IMR-90 (cell line): Measurements from ENCODE around the gene TAGLN3. TPM values are rescaled to one million over a fixed set of nuclear protein-coding genes. Genes with fewer than 3 reads are reported as not detected.

ENCODE experiments used
- ATAC-seq: fragments of 200-7000 bp; cut with Tn5 transposase; 2 replicates; pipeline ENCODE4 v1.9.1; 2020; ENCODE audit warnings: low read depth, mild to moderate bottlenecking, moderate library complexity
- BruUV-seq: library from RNA; stranded (reverse); fragments of 400-500 nt; replicated peaks from 2 replicates; lab custom pipeline; 2021; lab: Mats Ljungman, UMichigan
- CTCF ChIA-PET: fragments of 300-600 bp; formaldehyde crosslinking; extraction: SDS; loops from one replicate; lab custom pipeline; 2021; ENCODE audit warnings: antibody characterized with exemption; lab: Yijun Ruan, JAX
- POLR2A ChIA-PET: fragments of 300-600 bp; sonication (Branson Sonifier 250); formaldehyde crosslinking; loops from one replicate; lab custom pipeline; 2022; ENCODE audit warnings: antibody characterized with exemption; ENCODE audit not compliant: unreplicated experiment; lab: Charles Lee
- DNase-seq: peaks from one replicate; pipeline ENCODE4 v3.0.0; 2013
- H2AFZ ChIP-seq: replicated peaks from 2 replicates; pipeline ENCODE3; 2013; ENCODE audit warnings: low read length, mild to moderate bottlenecking; ENCODE audit not compliant: poor library complexity
- H2AK5ac ChIP-seq: 2 replicates; pipeline ENCODE4 v1.6.1; 2013; ENCODE audit warnings: low read depth, low read length, inconsistent platforms
- H2AK9ac ChIP-seq: replicated peaks from 2 replicates; pipeline ENCODE3; 2013; ENCODE audit warnings: mild to moderate bottlenecking, low read depth, low read length, moderate library complexity; ENCODE audit not compliant: poor library complexity
- H2BK120ac ChIP-seq: 2 replicates; pipeline ENCODE4 v1.6.1; 2013; ENCODE audit warnings: low read depth, low read length, inconsistent platforms
- H2BK15ac ChIP-seq: 3 replicates; pipeline ENCODE4 v1.6.1; 2013; ENCODE audit warnings: low read depth, low read length, inconsistent platforms
- H2BK20ac ChIP-seq: 2 replicates; pipeline ENCODE4 v1.6.1; 2013; ENCODE audit warnings: low read depth, mild to moderate bottlenecking, inconsistent platforms, low read length, moderate library complexity
- H2BK5ac ChIP-seq: 2 replicates; pipeline ENCODE4 v1.6.1; 2013; ENCODE audit warnings: mild to moderate bottlenecking, low read depth, low read length, inconsistent platforms; ENCODE audit not compliant: poor library complexity, severe bottlenecking
- H3K14ac ChIP-seq: replicated peaks from 2 replicates; pipeline ENCODE4 v1.6.1; 2013; ENCODE audit warnings: low read depth, low read length, inconsistent platforms
- H3K18ac ChIP-seq: 2 replicates; pipeline ENCODE4 v1.6.1; 2013; ENCODE audit warnings: low read depth, low read length, control low read depth
- H3K23ac ChIP-seq: 2 replicates; pipeline ENCODE4 v1.6.1; 2013; ENCODE audit warnings: low read depth, low read length, inconsistent platforms
- H3K27ac ChIP-seq: 2 replicates; pipeline ENCODE4 v1.5.1; 2013; ENCODE audit warnings: mild to moderate bottlenecking, control low read depth, low read length; ENCODE audit not compliant: insufficient read depth
- H3K27me3 ChIP-seq: 2 replicates; pipeline ENCODE4 v1.6.1; 2013; ENCODE audit warnings: low read length; ENCODE audit not compliant: control insufficient read depth, insufficient read depth
- H3K36me3 ChIP-seq: 2 replicates; pipeline ENCODE4 v1.6.1; 2013; ENCODE audit warnings: low read length, mixed read lengths; ENCODE audit not compliant: control insufficient read depth, insufficient read depth
- H3K4ac ChIP-seq: 2 replicates; pipeline ENCODE4 v1.6.1; 2013; ENCODE audit warnings: low read depth, low read length, inconsistent platforms
- H3K4me1 ChIP-seq: 2 replicates; pipeline ENCODE4 v1.6.1; 2013; ENCODE audit warnings: low read length, mixed read lengths; ENCODE audit not compliant: control insufficient read depth, insufficient read depth
- H3K4me2 ChIP-seq: 2 replicates; pipeline ENCODE4 v1.6.1; 2013; ENCODE audit warnings: low read depth, mild to moderate bottlenecking, control low read depth, low read length, moderate library complexity
- H3K4me3 ChIP-seq: 2 replicates; pipeline ENCODE4 v1.5.1; 2013; ENCODE audit warnings: low read depth, mild to moderate bottlenecking, control low read depth, low read length, moderate library complexity; ENCODE audit not compliant: insufficient read depth
- H3K56ac ChIP-seq: 2 replicates; pipeline ENCODE4 v1.6.1; 2013; ENCODE audit warnings: low read length, inconsistent platforms; ENCODE audit not compliant: insufficient read depth; ENCODE audit errors: extremely low read depth
- H3K79me1 ChIP-seq, 2 experiments: 2 replicates each; pipeline ENCODE4 v1.6.1; 2013; ENCODE audit warnings: low read length in 2 of 2, inconsistent platforms in 1 of 2, low read depth in 1 of 2
- H3K9ac ChIP-seq: 2 replicates; pipeline ENCODE4 v1.6.1; 2013; ENCODE audit warnings: low read depth, low read length, control low read depth
- H3K9me1 ChIP-seq: 2 replicates; pipeline ENCODE4 v1.6.1; 2013; ENCODE audit warnings: low read length, inconsistent platforms; ENCODE audit not compliant: insufficient read depth
- H3K9me3 ChIP-seq: 2 replicates; pipeline ENCODE4 v1.6.1; 2013; ENCODE audit warnings: low read length; ENCODE audit not compliant: control insufficient read depth, insufficient read depth
- H4K20me1 ChIP-seq: 2 replicates; pipeline ENCODE4 v1.6.1; 2013; ENCODE audit warnings: low read length, inconsistent platforms; ENCODE audit not compliant: insufficient read depth
- H4K5ac ChIP-seq: 2 replicates; pipeline ENCODE4 v1.6.1; 2013; ENCODE audit warnings: mild to moderate bottlenecking, low read depth, low read length, control low read depth
- H4K8ac ChIP-seq, 2 experiments: 2 replicates each; pipeline ENCODE4 v1.6.1; 2013; ENCODE audit warnings: low read depth in 2 of 2, low read length in 2 of 2, control low read depth in 1 of 2, inconsistent platforms in 1 of 2
- H4K91ac ChIP-seq: 2 replicates; pipeline ENCODE4 v1.6.1; 2013; ENCODE audit warnings: low read depth, low read length, inconsistent platforms; ENCODE audit not compliant: insufficient read depth
- BHLHE40 ChIP-seq: fragments of 150-350 bp; IDR thresholded peaks from 2 replicates; pipeline ENCODE4 v1.6.1; 2016; ENCODE audit warnings: mild to moderate bottlenecking, low read depth, low read length
- CEBPB ChIP-seq: IDR thresholded peaks from 2 replicates; pipeline ENCODE4 v1.6.1; 2012; ENCODE audit warnings: low read depth, low read length, improper control_type of control experiment
- CHD1 ChIP-seq: IDR thresholded peaks from 2 replicates; pipeline ENCODE4 v1.6.1; 2012; ENCODE audit warnings: low read depth, low read length, improper control_type of control experiment
- CTCF ChIP-seq: conservative IDR thresholded peaks from 2 replicates; pipeline ENCODE4 v1.5.1; 2012; ENCODE audit warnings: mild to moderate bottlenecking, low read depth, low read length, improper control_type of control experiment
- ELK1 ChIP-seq: fragments of 150-350 bp; IDR thresholded peaks from 2 replicates; pipeline ENCODE4 v1.6.1; 2016; ENCODE audit warnings: low read depth, mild to moderate bottlenecking, low read length, moderate library complexity, borderline replicate concordance
- FOS ChIP-seq: fragments of 150-350 bp; IDR thresholded peaks from 2 replicates; pipeline ENCODE4 v1.6.1; 2016; ENCODE audit warnings: low read depth, low read length
- MAFK ChIP-seq: IDR thresholded peaks from 2 replicates; pipeline ENCODE4 v1.6.1; 2012; ENCODE audit warnings: low read depth, low read length, improper control_type of control experiment
- MAZ ChIP-seq: IDR thresholded peaks from 2 replicates; pipeline ENCODE4 v1.6.1; 2012; ENCODE audit warnings: low read depth, mild to moderate bottlenecking, low read length, improper control_type of control experiment, moderate library complexity, borderline replicate concordance
- MXI1 ChIP-seq: IDR thresholded peaks from 2 replicates; pipeline ENCODE4 v1.6.1; 2012; ENCODE audit warnings: low read depth, mild to moderate bottlenecking, low read length, moderate library complexity, borderline replicate concordance
- NFE2L2 ChIP-seq: fragments of 150-350 bp; IDR thresholded peaks from 2 replicates; pipeline ENCODE4 v1.6.1; 2016; ENCODE audit warnings: low read depth, mild to moderate bottlenecking, low read length
- POLR2A ChIP-seq: IDR thresholded peaks from 2 replicates; pipeline ENCODE4 v1.6.1; 2012; ENCODE audit warnings: mild to moderate bottlenecking, low read depth, low read length
- RAD21 ChIP-seq: IDR thresholded peaks from 2 replicates; pipeline ENCODE4 v1.6.1; 2012; ENCODE audit warnings: low read length, improper control_type of control experiment
- RCOR1 ChIP-seq: IDR thresholded peaks from 2 replicates; pipeline ENCODE4 v1.6.1; 2012; ENCODE audit warnings: mild to moderate bottlenecking, low read length, improper control_type of control experiment; ENCODE audit not compliant: insufficient replicate concordance
- RFX5 ChIP-seq: IDR thresholded peaks from 2 replicates; pipeline ENCODE4 v1.8.0; 2012; ENCODE audit warnings: low read depth, mild to moderate bottlenecking, low read length, moderate library complexity
- SMC3 ChIP-seq: fragments of 150-350 bp; IDR thresholded peaks from 2 replicates; pipeline ENCODE4 v1.6.1; 2016; ENCODE audit warnings: low read depth, mild to moderate bottlenecking, antibody characterized with exemption, low read length, moderate library complexity
- USF2 ChIP-seq: fragments of 150-350 bp; IDR thresholded peaks from 2 replicates; pipeline ENCODE4 v1.6.1; 2017; ENCODE audit warnings: mild to moderate bottlenecking, antibody characterized with exemption, low read length, low read depth
- WGBS, 2 experiments: methylation state at CpG; one replicate each; pipeline versions ENCODE4 v1.1.5 to v1.1.7; 2013; ENCODE audit warnings: missing lambda C conversion rate in 2 of 2; ENCODE audit not compliant: insufficient read length in 1 of 2; ENCODE audit errors: extremely low coverage in 2 of 2; 5-methylcytosine and 5-hydroxymethylcytosine counted together
- dilution Hi-C: fragments of 300-500 bp; cut with HindIII; formaldehyde crosslinking; loops from one replicate; pipeline ENCODE4 v1.14.3; 2018; ENCODE audit warnings: low sequenced_read_pairs; ENCODE audit not compliant: unreplicated experiment
- in situ Hi-C: fragments of 300-500 bp; cut with MboI; formaldehyde crosslinking; loops from 3 replicates; pipeline ENCODE4 v1.14.3; 2019; ENCODE audit warnings: low sequenced_read_pairs, inconsistent platforms, mixed read lengths
- intact Hi-C: fragments of 100-400 bp; cut with micrococcal nuclease; formaldehyde crosslinking; loops from 2 replicates; pipeline ENCODE4 v1.10.0; 2022
- polyA plus RNA-seq, 3 experiments: library from polyadenylated mRNA; depleted of rRNA; stranded (reverse); fragments of >200 nt; gene quantifications; 2 replicates each; pipeline ENCODE4 v1.2.3, GENCODE V29; 2012; ENCODE audit warnings: low replicate concordance in 1 of 3
- total RNA-seq: library from RNA; depleted of rRNA; stranded (reverse); fragments of >200 nt; gene quantifications from 2 replicates; pipeline ENCODE4 v1.2.3, GENCODE V29; 2012

The TAGLN3 gene
- total and polyA plus RNA-seq, 2 of the 4 experiments (the other 2 are of a cell fraction) = 3.2 to 7.7 TPM

GRCh38 chr3:112047264-112047663 lies 48.5 kb downstream of the TAGLN3 start:
- Histone ChIP-seq H3K9me3 (no peaks in the 10 kb centered on the region), H4K8ac (no peak overlapping the region), H3K14ac (no peak overlapping the region), H3K27me3 (no peaks in the 10 kb centered on the region), H2AK9ac (no peak overlapping the region), H4K20me1 (no peaks in the 10 kb centered on the region), H3K79me1 (no peaks in the 10 kb centered on the region), H2BK15ac (no peak overlapping the region), H3K4me3 (no peak overlapping the region), H3K4ac (no peak overlapping the region), H3K9ac (no peak overlapping the region), H3K27ac (no peak overlapping the region), H4K91ac (no peak overlapping the region), H3K4me1 (no peaks in the 10 kb centered on the region), H3K23ac (no peak overlapping the region), H2BK5ac (no peak overlapping the region), H3K56ac (no peak overlapping the region), H4K5ac (no peak overlapping the region), H3K36me3 (no peaks in the 10 kb centered on the region), H2AFZ (no peak overlapping the region), H2BK20ac (no peak overlapping the region), H2AK5ac (no peak overlapping the region), H3K4me2 (no peak overlapping the region), H3K9me1 (no peaks in the 10 kb centered on the region), H3K18ac (no peak overlapping the region), H2BK120ac (no peak overlapping the region)
- BruUV-seq = no TSS peak
- CTCF ChIA-PET = no interaction called here
- dilution Hi-C loops = no loop called here
- intact Hi-C loops = no loop called here
- TF ChIP-seq RFX5 (no peak), CTCF (no peak), ELK1 (no peak), MXI1 (no peak), USF2 (no peak), BHLHE40 (no peak), POLR2A (no peak), NFE2L2 (no peak), MAZ (no peak), CEBPB (no peak), RCOR1 (no peak), MAFK (no peak), FOS (no peak), SMC3 (no peak), RAD21 (no peak), CHD1 (no peak)
- no peak for DNase-seq
- ATAC-seq = no peak
- no CpG with 5 or more reads among the region's 1 CpG for WGBS, 2 experiments
- in situ Hi-C loops = no loop called here
- POLR2A ChIA-PET = no interaction called here
